Erythroblast (primary cell): Measurements from ENCODE around the gene HEATR5B.

Experiments used
- GATA1 ChIP-seq: IDR thresholded peaks from 2 replicates; pipeline ENCODE4 v1.6.1; 2011; ENCODE audit warnings: low read depth, mild to moderate bottlenecking, control low read depth, low read length, moderate library complexity
- POLR2A ChIP-seq: IDR thresholded peaks from 2 replicates; pipeline ENCODE4 v1.6.1; 2011; ENCODE audit warnings: mild to moderate bottlenecking, low read length

- no peak for TF ChIP-seq POLR2A
- no peak for TF ChIP-seq GATA1
Measured at GRCh38 chr2:36964496-36965058, 119.6 kb downstream of the HEATR5B start.
